H4 (cell line): ENCODE measurements around the gene SNRNP40. TPM values are rescaled to one million over a fixed set of nuclear protein-coding genes. Genes with fewer than 3 reads are reported as not detected.
"Not testable (repeated sequence)": the region's sequence is repeated elsewhere in the genome, so short reads cannot be mapped to it uniquely, and the experiment has no call there.

Experiments
- DNase-seq: peaks from one replicate; pipeline ENCODE4 v3.0.0-alpha.2; 2015; ENCODE audit warnings: low spot score
- total RNA-seq: library from RNA; depleted of rRNA; stranded (reverse); fragments of >200 nt; shearing (Covaris generic); gene quantifications from 2 replicates; pipeline ENCODE4 v1.2.3, GENCODE V29; 2014; rRNA removed

The SNRNP40 gene
- total RNA-seq = 134 and 141 TPM in 2 replicates

GRCh38 chr1:31296486-31297276 lies at the start of gene SNRNP40, which contains the start of gene ZCCHC17:
TSS of gene SNRNP40 (minus strand) at chr1:31296788. CDS start at chr1:31296751, 37 bp downstream.
TSS of gene ZCCHC17 (plus strand) at chr1:31297032. CDS start at chr1:31310099, 13,067 bp downstream.
- DNase-seq = peak; percentile 99

GRCh38 chr1:31345635-31346034 lies 49.0 kb upstream of the SNRNP40 start:
- DNase-seq = no peak

DNA sequence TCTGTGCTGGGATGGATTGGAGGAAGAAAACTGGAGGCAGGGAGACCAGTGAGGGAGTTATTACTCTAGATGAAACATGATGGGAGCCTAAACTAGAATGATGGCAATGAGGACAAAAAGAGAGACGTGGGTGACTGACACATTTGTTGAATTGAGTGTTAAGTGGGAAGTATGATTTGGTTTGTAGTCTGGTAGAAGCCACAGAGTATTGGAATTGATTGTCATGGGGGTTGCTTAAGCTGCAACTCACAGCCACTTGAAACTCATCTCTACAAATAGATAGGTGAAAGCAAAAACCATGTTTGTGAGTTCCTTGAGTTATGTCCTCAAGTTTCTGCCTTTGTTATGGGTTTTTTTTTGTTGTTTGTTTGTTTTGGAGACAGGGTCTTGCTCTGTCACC lies 47.9 kb upstream of the SNRNP40 start:
- DNase-seq = no peak

GRCh38 chr1:31336687-31337467 lies 40.3 kb upstream of the SNRNP40 start:
- no peak for DNase-seq

DNA sequence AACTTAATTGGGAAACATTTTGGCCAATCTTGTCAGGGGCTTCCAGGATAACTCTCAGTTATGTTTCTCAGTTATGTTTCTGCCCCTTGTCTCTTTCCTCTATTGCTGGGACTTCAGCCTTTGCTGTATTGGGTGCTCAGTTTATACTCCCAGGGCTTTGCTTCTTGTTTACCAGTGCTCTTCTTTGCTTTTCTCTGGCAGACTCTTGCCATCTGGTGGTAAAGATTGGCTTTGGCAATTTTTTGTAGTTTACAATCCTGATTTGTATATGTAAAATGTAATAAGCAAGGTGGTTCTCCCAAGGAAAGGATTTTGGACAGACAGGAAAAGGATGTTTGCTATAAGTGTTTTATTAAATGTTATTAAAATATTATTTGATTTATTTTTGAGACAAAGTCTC lies 38.4 kb upstream of the SNRNP40 start:
- DNase-seq = peak; percentile 17

GRCh38 chr1:31327381-31327780 lies 30.8 kb upstream of the SNRNP40 start:
- DNase-seq = no peak

GRCh38 chr1:31326461-31326860 lies 29.9 kb upstream of the SNRNP40 start:
- no peak for DNase-seq

DNA sequence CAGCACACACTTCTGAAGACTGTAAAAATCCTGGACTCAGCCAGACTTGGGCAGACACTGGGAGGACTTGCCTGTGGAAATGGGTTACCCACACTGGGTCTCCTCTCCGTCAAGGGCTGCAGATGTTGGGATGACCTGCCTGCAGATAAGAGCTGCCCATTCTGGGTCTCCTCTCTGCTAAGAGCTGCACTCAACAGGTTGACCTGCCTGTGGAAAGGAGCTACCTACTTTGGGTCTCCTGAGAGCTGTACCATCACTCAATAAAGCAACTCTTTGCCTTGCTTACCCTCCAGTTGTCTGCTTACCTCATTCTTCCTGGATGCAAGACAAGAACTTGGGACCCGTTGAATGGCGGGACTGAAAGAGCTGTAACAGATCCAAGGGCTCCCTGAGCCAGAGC lies 28.4 kb upstream of the SNRNP40 start:
- no peak for DNase-seq

GRCh38 chr1:31324093-31324492 lies 27.5 kb upstream of the SNRNP40 start:
- no peak for DNase-seq

GRCh38 chr1:31318146-31318545 lies 21.6 kb upstream of the SNRNP40 start:
- no peak for DNase-seq

DNA sequence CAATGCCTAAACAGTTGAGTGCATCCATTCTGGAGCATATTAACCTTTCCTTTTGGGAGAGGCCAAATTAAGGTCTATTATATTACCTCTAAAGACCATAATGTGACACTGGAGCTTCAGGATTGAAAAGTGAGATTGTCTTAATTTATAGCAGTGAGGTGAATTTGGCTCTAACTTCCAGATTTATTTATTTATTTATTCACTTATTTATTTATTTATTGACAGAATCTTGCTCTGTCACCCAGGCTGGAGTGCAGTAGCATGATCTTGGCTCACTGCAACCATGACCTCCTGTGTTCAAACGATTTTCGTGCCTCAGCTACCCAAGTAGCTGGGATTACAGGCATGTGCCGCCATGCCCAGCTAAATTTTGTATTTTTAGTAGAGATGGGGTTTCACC lies 19.3 kb upstream of the SNRNP40 start:
- DNase-seq = no peak

- DNase-seq = no peak
Measured at GRCh38 chr1:31310198-31310597, 13.6 kb upstream of the SNRNP40 start.

DNA sequence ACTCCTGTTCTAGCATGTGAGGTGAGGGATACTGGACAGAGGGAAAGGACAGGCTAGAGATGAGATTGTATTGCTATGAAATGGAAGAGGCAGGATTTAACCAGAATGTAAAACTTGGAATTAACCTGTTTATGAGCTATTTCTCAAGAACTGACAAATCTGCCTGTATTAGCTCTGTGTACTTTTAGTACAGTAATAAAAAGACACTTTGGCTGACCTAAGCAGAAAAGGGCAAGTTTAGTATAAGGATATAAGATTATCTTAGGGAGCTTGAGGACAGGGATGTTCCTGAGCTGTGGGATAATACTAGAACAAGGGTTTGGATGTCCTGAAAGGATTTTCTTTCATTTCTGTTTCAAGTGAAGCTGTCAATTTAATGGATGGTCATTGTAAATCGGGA lies 11.4 kb upstream of the SNRNP40 start:
- no peak for DNase-seq

DNA sequence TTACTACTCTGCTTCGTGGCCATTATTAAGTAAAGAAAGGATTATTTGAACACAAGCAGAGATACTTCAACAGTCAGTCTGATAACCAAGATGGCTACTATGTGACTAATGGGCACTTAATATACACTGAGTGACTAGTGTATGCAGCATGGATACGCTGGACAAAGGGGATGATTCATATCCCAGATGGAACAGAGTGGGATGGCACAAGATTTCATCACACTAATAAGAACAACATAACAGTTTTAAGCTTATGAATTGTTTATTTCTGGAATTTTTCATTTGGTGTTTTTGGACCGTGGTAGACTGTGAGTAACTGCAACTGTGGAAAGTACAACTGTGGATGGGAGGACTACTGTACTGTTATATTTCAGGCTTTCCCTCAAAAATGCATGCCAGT lies 9.7 kb upstream of the SNRNP40 start:
- DNase-seq = peak; percentile 51

GRCh38 chr1:31302709-31303441 lies 6.3 kb upstream of the SNRNP40 start:
- DNase-seq = no peak

- DNase-seq = no peak
Measured at GRCh38 chr1:31300193-31300592, 3.6 kb upstream of the SNRNP40 start.

DNA sequence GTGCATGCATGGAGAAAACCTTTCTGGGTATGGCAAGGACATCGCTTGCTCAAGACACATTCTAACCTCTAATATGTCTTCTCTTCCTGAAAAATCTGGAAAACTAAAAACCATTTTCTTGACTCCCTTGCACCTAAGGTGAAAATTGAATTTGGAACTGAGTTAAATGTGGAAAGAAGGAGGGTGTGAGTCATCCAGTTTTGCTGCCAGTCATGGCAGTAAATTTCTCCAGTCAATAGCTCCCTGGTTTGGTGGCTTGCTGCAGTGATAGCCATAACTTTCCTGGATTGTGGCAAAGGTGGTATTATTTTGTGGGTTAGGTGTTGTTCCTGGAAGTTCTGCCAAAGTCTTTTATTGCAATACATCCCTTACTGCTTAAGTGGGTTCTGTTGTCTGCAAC lies 2.8 kb upstream of the SNRNP40 start:
- DNase-seq = no peak

DNA sequence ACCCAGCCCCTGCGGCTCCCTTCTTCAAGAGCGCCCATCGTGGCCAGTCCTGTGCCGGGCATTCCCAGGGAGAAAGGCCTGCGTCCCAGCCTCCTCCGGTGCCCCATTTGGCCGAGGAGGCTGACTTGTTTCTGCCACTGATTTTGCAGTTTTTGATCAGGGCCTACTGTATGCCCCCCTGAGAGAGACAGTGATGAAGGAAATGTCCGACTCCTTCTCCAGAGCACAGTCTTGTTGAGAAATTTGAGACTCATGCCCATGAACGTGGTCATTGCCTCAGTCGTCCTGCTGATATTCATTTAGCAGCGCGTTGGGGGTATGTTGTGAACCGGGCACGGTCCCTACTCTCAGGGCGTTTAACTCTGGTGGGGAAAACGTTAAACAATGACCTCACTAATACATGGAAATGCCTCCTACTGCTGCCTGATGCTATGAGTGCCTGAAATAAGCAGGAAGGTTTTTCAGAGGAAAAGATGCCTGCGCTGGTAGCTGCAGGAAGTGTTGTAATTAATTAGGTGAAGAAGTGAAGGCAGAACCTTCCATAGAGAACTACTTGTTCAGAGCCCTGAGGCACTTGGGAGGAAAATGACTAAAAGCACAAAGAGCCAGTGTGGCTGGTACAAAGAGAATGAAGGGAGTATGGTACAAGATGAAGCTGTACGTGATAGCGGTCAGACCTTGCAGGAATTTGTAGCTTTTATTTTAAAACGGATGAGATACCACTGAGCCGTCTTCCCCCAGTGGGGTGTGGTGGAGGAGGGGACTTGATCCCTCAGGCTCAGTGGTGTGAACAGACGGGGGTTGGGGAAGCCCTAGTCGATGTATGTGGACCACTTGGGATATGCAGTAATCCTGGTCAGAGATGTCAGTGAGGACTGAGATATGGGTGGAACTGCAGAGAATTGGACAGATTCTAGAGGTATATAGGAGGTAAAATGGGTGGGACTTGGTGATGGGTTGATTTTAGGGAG lies 974 bp upstream of the SNRNP40 start:
- DNase-seq = no peak

- DNase-seq = no peak
Measured at GRCh38 chr1:31295874-31296485, 608 bp downstream of the SNRNP40 start.

GRCh38 chr1:31289021-31289420 lies 7.6 kb downstream of the SNRNP40 start:
- no peak for DNase-seq

- DNase-seq = not testable (repeated sequence)
Measured at GRCh38 chr1:31287791-31288190, 8.8 kb downstream of the SNRNP40 start.
